Mucosa of stomach (tissue), 1 donor: Measurements from ENCODE around the gene RINT1.

ENCODE experiments used
- H3K27me3 ChIP-seq: one replicate; pipeline ENCODE4 v1.7.0; 2013; ENCODE audit warnings: mild to moderate bottlenecking, low read length; ENCODE audit not compliant: control insufficient read depth, insufficient read depth
- H3K36me3 ChIP-seq: one replicate; pipeline ENCODE4 v1.7.0; 2013; ENCODE audit warnings: low read length; ENCODE audit not compliant: control insufficient read depth, insufficient read depth
- H3K4me1 ChIP-seq: one replicate; pipeline ENCODE4 v1.7.0; 2013; ENCODE audit warnings: mild to moderate bottlenecking, low read length; ENCODE audit not compliant: control insufficient read depth, insufficient read depth
- H3K4me3 ChIP-seq: one replicate; pipeline ENCODE4 v1.7.0; 2013; ENCODE audit warnings: low read length
- H3K9ac ChIP-seq: one replicate; pipeline ENCODE4 v1.7.0; 2013; ENCODE audit warnings: mild to moderate bottlenecking, low read length, moderate library complexity
- H3K9me3 ChIP-seq: one replicate; pipeline ENCODE4 v1.7.0; 2013; ENCODE audit warnings: mild to moderate bottlenecking, low read length, moderate library complexity; ENCODE audit not compliant: control insufficient read depth
- donor health status: Pancreatic carcinoma.

RINT1 gene

GRCh38 chr7:105611856-105612775 lies 80.1 kb downstream of the RINT1 start:
- no peak overlapping the region for H3K4me3 ChIP-seq
- H3K36me3 ChIP-seq: peaks cover 11% of the 10 kb centered on the region
- H3K9me3 ChIP-seq: no peaks in the 10 kb centered on the region
- no peaks in the 10 kb centered on the region for H3K4me1 ChIP-seq
- no peak overlapping the region for H3K9ac ChIP-seq
- H3K27me3 ChIP-seq: no peaks in the 10 kb centered on the region

GRCh38 chr7:105612806-105613205 lies 80.8 kb downstream of the RINT1 start:
- H3K4me3 ChIP-seq: no peak overlapping the region
- H3K9me3 ChIP-seq: no peaks in the 10 kb centered on the region
- H3K27me3 ChIP-seq: no peaks in the 10 kb centered on the region
- no peaks in the 10 kb centered on the region for H3K4me1 ChIP-seq
- H3K9ac ChIP-seq: no peak overlapping the region
- H3K36me3 ChIP-seq: peaks cover 11% of the 10 kb centered on the region

GRCh38 chr7:105613611-105614330 lies 81.8 kb downstream of the RINT1 start:
- Histone ChIP-seq H3K9me3 (no peaks in the 10 kb centered on the region), H3K4me3 (no peak overlapping the region), H3K4me1 (no peaks in the 10 kb centered on the region), H3K27me3 (no peaks in the 10 kb centered on the region), H3K9ac (no peak overlapping the region), H3K36me3 (peaks cover 11% of the 10 kb centered on the region)

GRCh38 chr7:105614341-105614840 lies 82.4 kb downstream of the RINT1 start:
- no peaks in the 10 kb centered on the region for H3K9me3 ChIP-seq
- H3K36me3 ChIP-seq: peaks cover 11% of the 10 kb centered on the region

More at GRCh38 chr7:105614341-105614840, 82.4 kb downstream of the RINT1 start:
- Histone ChIP-seq H3K27me3 (no peaks in the 10 kb centered on the region), H3K9ac (no peak overlapping the region), H3K4me1 (no peaks in the 10 kb centered on the region), H3K4me3 (no peak overlapping the region)
